Measurements from ENCODE around the gene TRIM69.

DNA sequence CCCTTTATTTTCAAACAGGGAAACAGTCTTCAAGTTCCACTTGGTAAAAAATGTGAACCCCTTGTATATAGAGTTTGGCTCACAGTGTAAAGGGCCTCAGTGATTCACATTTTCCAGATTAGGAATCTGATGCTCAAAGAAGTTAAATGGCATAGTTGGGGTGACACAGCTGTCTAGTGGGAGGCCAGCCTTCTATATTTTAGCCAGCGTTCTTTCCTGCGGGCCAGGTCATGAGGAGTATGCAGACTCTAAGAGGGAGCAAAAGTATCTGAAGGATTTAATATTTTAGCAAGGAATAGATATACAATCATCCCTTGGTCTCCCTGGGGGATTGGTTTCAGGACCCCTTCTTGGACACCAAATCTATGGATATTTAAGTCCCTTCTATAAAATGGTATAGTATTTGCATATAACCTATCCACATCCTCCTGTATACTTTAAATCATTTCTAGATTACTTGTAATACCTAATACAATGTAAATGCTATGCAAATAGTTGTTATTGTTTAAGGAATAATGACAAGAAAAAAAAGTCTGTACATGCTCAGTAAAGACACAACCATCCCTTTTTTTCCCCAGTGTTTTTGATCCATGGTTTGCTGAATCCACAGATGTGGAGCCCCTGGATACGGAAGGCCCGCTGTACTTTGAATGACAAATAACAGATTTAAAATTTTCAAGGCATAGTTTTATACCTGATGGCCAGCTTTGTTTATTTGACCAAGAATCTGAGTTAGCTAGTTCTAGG is 18.0 kb upstream of the TRIM69 start:
- TF ChIP-seq GATA3 (IDR thresholded peaks at IDR 0.05; ENCODE audit: low read depth, low read length) (no peak), GATA2 (IDR thresholded peaks at IDR 0.05; ENCODE audit: low read depth, low read length) (no peak)
